Temporal lobe (tissue), 1 donor: Measurements from ENCODE around the gene CTU2. TPM values are rescaled to one million over a fixed set of nuclear protein-coding genes. Genes with fewer than 3 reads are reported as not detected.

Experiments used
- total RNA-seq: library from RNA; depleted of rRNA; stranded (reverse); fragments of >200 nt; gene quantifications from one replicate; pipeline ENCODE4 v1.2.3, GENCODE V29; 2014

Gene CTU2
- total RNA-seq, 1 donor from 2014 or later = 7.1 TPM

Other genes with a start within 250 kb of the CTU2 start
- gene ZC3H18, start 136.1 kb upstream of the CTU2 start, total RNA-seq = 9.1 TPM
- not detected for gene IL17C, start 67.9 kb upstream of the CTU2 start, total RNA-seq
- gene CYBA, start 55.5 kb upstream of the CTU2 start, total RNA-seq = 13.5 TPM
- gene MVD, start 43.4 kb upstream of the CTU2 start, total RNA-seq = 48.9 TPM
- under 0.01 TPM for gene SNAI3, start 20.0 kb upstream of the CTU2 start, total RNA-seq
- gene RNF166, start 95 bp upstream of the CTU2 start, total RNA-seq = 7.9 TPM
- gene PIEZO1, start 78.7 kb downstream of the CTU2 start, total RNA-seq = 9.6 TPM
- 4.2 TPM for gene CDT1, start 97.3 kb downstream of the CTU2 start, total RNA-seq
- gene APRT, start 105.4 kb downstream of the CTU2 start, total RNA-seq = 12.3 TPM
- 7.9 TPM for gene GALNS, start 150.4 kb downstream of the CTU2 start, total RNA-seq
- 24.6 TPM for gene TRAPPC2L, start 150.6 kb downstream of the CTU2 start, total RNA-seq
- gene PABPN1L, start 160.2 kb downstream of the CTU2 start, total RNA-seq = 0.49 TPM